Neural progenitor cell (in vitro differentiated cells): Measurements from ENCODE around the gene KRT40.

Source experiments
- CTCF ChIP-seq: fragments of 200-600 bp; sonication (generic); IDR thresholded peaks from 2 replicates; pipeline ENCODE4 v1.5.1; 2017; ENCODE audit warnings: antibody characterized with exemption, mild to moderate bottlenecking
- EZH2 ChIP-seq: fragments of 200-600 bp; sonication (generic); IDR thresholded peaks from 2 replicates; pipeline ENCODE4 v1.6.1; 2017; ENCODE audit warnings: antibody characterized with exemption, mild to moderate bottlenecking, moderate library complexity
- EZH2phosphoT487 ChIP-seq: fragments of 200-600 bp; sonication (generic); IDR thresholded peaks from 2 replicates; pipeline ENCODE4 v1.6.1; 2017; ENCODE audit warnings: antibody characterized with exemption

- TF ChIP-seq CTCF (no peak), EZH2 (no peak), EZH2phosphoT487 (no peak)
These were observed 25.8 kb downstream of the KRT40 start for GRCh38 chr17:40958086-40958953.
